Lower leg skin (tissue), 4 donors: ENCODE results near the gene FTH1. TPM values are rescaled to one million over a fixed set of nuclear protein-coding genes. Genes with fewer than 3 reads are reported as not detected.

Experiments used
- DNase-seq, 2 donors: peaks; one replicate each; pipeline ENCODE4 v3.0.0-alpha.2; 2019; ENCODE audit warnings: low spot score in 2 of 2
- H3K4me3 ChIP-seq: fragments of 200-600 bp; sonication (generic); 2 replicates; pipeline ENCODE4 v1.5.1; 2017; ENCODE audit warnings: mild to moderate bottlenecking, low read depth; ENCODE audit not compliant: poor library complexity, severe bottlenecking
- POLR2A ChIP-seq, 2 donors: fragments of 450-650 bp; IDR thresholded peaks; one replicate each; pipeline ENCODE4 v1.6.1; 2016 to 2017; ENCODE audit warnings: antibody characterized with exemption in 2 of 2, mild to moderate bottlenecking in 1 of 2, moderate library complexity in 1 of 2
- WGBS, 2 donors: methylation state at CpG; one replicate each; pipeline ENCODE4 v1.1.5; 2018; 5-methylcytosine and 5-hydroxymethylcytosine counted together
- intact Hi-C: fragments of 100-400 bp; cut with DNase I; formaldehyde crosslinking; loops from one replicate; pipeline ENCODE4 v1.15.0; 2023; ENCODE audit warnings: low total_unique reads
- total RNA-seq, 4 donors: library from RNA; depleted of rRNA; stranded (reverse); fragments of >200 nt; gene quantifications; one replicate each; pipeline ENCODE4 v1.1.0, GENCODE V29; 2016
- TF ChIP-seq, protein P1 (sequence below), 3 donors: fragments of 450-650 bp; IDR thresholded peaks; one replicate each; pipeline ENCODE4 v1.5.1; 2016; ENCODE audit warnings: antibody characterized with exemption in 3 of 3, mild to moderate bottlenecking in 3 of 3, moderate library complexity in 2 of 3

Gene FTH1
- total RNA-seq, 4 donors from 2014 or later = 583 to 1,081 (median 634) TPM

DNA sequence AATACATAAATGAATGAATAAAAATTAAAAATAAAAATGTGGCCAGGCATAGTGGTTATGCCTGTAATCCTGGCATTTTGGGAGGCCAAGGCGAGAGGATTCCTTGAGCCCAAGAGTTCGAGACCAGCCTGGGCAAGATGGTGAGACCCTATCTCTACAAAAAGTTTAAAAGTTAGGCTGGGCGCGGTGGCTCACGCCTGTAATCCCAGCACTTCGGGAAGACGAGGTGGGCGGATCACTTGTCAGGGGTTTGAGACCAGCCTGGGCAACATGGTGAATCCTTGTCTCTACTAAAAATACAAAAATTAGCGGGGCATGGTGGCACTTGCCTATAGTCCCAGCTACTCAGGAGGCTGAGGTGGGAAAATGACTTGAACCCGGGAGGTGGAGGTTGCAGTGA, 27.0 kb downstream of the FTH1 start:
- 89 to 94% methylated on average over 10 of the region's 10 CpGs for WGBS, 2 donors
- intact Hi-C loops = no loop called here
- DNase-seq = peak in 1 of 2 donors; percentile 57
- TF ChIP-seq POLR2A (IDR thresholded peaks at IDR 0.05) = no peak
- TF ChIP-seq, protein P1, sequence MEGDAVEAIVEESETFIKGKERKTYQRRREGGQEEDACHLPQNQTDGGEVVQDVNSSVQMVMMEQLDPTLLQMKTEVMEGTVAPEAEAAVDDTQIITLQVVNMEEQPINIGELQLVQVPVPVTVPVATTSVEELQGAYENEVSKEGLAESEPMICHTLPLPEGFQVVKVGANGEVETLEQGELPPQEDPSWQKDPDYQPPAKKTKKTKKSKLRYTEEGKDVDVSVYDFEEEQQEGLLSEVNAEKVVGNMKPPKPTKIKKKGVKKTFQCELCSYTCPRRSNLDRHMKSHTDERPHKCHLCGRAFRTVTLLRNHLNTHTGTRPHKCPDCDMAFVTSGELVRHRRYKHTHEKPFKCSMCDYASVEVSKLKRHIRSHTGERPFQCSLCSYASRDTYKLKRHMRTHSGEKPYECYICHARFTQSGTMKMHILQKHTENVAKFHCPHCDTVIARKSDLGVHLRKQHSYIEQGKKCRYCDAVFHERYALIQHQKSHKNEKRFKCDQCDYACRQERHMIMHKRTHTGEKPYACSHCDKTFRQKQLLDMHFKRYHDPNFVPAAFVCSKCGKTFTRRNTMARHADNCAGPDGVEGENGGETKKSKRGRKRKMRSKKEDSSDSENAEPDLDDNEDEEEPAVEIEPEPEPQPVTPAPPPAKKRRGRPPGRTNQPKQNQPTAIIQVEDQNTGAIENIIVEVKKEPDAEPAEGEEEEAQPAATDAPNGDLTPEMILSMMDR (IDR thresholded peaks at IDR 0.05) = no peak
- H3K4me3 ChIP-seq = no peak overlapping the region

DNA sequence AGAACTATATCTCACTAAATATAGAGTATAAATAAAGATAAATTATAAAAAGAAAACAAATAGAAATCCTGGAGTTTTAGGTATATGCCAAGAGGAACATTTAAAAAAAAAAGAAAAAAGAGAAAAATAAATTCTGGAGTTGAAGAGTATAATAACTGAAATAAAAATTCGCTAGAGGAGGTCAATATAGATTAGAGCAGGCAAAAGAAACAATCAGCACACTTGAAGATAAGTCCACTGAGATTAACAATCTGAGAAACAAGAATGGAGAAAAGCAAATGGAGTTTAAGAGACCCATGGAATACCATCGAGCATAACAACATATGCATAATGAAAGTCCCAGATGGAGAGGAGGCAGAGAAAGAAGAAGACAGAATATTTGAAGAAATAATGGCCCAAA, 31.6 kb downstream of the FTH1 start:
- 80 to 86% methylated on average over 2 of the region's 2 CpGs for WGBS, 2 donors
- no peak overlapping the region for H3K4me3 ChIP-seq
- intact Hi-C loops = no loop called here
- TF ChIP-seq, protein P1 (IDR thresholded peaks at IDR 0.05) = no peak
- TF ChIP-seq POLR2A (IDR thresholded peaks at IDR 0.05) = no peak
- DNase-seq = no peak

DNA sequence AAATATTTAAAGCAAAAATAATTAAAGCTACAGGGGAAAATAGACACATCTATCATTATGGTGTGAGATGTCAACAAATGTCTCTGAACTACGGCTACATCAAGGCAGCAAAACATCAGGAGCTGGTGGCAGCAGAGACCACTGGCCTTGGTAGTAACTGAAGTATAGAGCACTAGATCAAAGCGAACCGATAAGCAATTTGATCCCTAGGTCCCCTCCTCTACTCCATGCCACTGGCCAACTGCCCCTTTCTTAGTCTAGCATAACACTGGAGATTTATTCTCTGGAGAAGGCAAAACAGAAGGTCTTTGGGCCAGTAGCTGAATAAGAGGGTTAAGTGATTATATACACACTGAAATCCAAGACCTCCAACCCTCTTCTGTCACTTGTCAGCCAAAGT, 36.5 kb downstream of the FTH1 start:
- TF ChIP-seq, protein P1 (IDR thresholded peaks at IDR 0.05) = no peak
- no peak for TF ChIP-seq POLR2A (IDR thresholded peaks at IDR 0.05)
- DNase-seq = no peak
- 83 to 93% methylated on average over 3 of the region's 3 CpGs for WGBS, 2 donors

DNA sequence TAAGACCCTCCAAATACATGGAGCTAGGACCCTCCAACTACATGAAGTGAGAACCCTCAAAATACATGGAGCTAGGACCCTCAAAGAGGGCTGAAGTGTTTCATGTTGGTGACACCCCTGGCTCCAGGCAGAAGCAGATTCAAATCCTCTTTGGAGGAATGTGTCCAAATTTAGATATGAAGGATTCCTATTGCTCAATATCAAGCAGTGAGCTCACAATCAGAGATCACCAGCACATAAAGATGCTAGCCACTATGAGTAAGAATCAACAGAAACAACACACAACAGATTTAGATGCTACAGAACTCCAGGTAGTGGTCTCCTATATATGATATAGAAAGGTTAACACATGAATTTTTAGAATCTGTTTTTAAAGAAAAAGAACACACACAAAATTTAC, 38.8 kb downstream of the FTH1 start:
- intact Hi-C loops = no loop called here
- H3K4me3 ChIP-seq = no peak overlapping the region
- no peak for DNase-seq
- TF ChIP-seq POLR2A (IDR thresholded peaks at IDR 0.05) = no peak
- TF ChIP-seq, protein P1 (IDR thresholded peaks at IDR 0.05) = no peak

More for the DNA sequence above, 36.5 kb downstream of the FTH1 start:
- H3K4me3 ChIP-seq = no peak overlapping the region
- intact Hi-C loops = no loop called here

DNA sequence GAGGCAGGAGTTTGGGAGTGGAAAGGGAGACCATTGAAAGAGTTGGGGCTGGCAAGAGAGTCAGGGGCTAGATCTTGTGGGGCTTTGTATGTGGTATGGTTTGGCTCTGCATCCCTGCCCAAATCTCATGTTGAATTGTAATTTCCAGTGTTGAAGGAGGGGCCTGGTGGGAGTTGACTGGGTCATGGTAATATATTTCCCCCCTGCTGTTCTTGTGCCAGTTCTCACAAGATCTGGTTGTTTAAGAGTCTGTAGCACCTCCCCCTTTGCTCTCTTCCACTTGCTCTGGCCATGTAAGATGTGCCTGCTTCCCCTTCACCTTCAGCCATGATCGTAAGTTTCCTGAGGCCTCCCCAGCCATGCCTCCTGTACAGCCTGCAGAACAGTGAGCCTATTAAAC, 39.9 kb downstream of the FTH1 start:
- H3K4me3 ChIP-seq = no peak overlapping the region
- DNase-seq = peak in 1 of 2 donors; percentile 7
- intact Hi-C loops = no loop called here
- TF ChIP-seq, protein P1 (IDR thresholded peaks at IDR 0.05) = no peak
- TF ChIP-seq POLR2A (IDR thresholded peaks at IDR 0.05) = no peak
- 88 to 93% methylated on average over 1 of the region's 1 CpG for WGBS, 2 donors

DNA sequence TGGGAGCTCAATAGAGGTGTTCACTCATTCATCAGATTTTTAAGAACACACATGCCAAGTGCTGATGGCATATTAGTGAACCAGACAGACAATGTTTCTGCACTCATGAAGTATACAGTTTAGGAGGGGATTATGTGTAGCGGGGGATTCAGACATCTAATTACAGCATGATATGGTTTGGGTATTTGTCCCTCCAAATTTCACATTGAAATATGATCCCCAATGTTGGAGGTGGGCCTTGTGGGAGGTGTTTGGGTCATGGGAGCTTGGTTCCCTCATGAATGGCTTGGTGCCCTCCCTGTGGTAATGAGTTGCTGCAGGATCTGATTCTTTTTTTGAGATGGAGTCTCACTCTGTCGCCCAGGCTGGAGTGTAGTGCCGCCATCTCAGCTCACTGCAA, 41.2 kb downstream of the FTH1 start:
- intact Hi-C loops = no loop called here
- no peak overlapping the region for H3K4me3 ChIP-seq
- TF ChIP-seq, protein P1 (IDR thresholded peaks at IDR 0.05) = no peak
- TF ChIP-seq POLR2A (IDR thresholded peaks at IDR 0.05) = no peak
- DNase-seq = peak; percentile 9 to 79
- 86 to 90% methylated on average over 3 of the region's 3 CpGs for WGBS, 2 donors
